Left lung (tissue), 10 donors: ENCODE results near the gene PGLYRP1. TPM values are rescaled to one million over a fixed set of nuclear protein-coding genes. Genes with fewer than 3 reads are reported as not detected.

ENCODE experiments used
- ATAC-seq: fragments of 200-7000 bp; cut with Tn5 transposase; one replicate; pipeline ENCODE4 v1.9.1; 2020; ENCODE audit warnings: moderate library complexity
- DNase-seq, 4 donors: peaks; one replicate each; pipeline ENCODE4 v3.0.0-alpha.2; 2013 to 2020
- H3K27ac ChIP-seq, 2 donors: fragments of 200-600 bp; sonication (generic) in 1 of 2; one replicate each; pipeline versions ENCODE4 v1.5.0 to v1.8.0; 2020 to 2021
- H3K27me3 ChIP-seq, 2 donors: fragments of 200-600 bp; sonication (generic) in 1 of 2; one replicate each; pipeline versions ENCODE4 v1.5.0 to v1.8.0; 2020 to 2021
- H3K36me3 ChIP-seq, 2 donors: fragments of 200-600 bp; sonication (generic) in 1 of 2; one replicate each; pipeline versions ENCODE4 v1.5.0 to v1.8.0; 2020 to 2021
- H3K4me1 ChIP-seq, 2 donors: fragments of 200-600 bp; one replicate each; pipeline ENCODE4 v1.8.0; 2021
- H3K4me3 ChIP-seq, 2 donors: fragments of 200-600 bp; sonication (generic) in 1 of 2; one replicate each; pipeline versions ENCODE4 v1.5.0 to v1.8.0; 2020 to 2021; ENCODE audit warnings: mild to moderate bottlenecking in 1 of 2
- H3K9me3 ChIP-seq, 2 donors: fragments of 200-600 bp; sonication (generic) in 1 of 2; one replicate each; pipeline versions ENCODE4 v1.5.0 to v1.8.0; 2020 to 2021
- intact Hi-C, 2 donors: fragments of 100-400 bp; cut with DNase I; formaldehyde crosslinking; loops; one replicate each; pipeline versions ENCODE4 v1.11.2 to v1.14.2; 2022
- polyA plus RNA-seq, 6 donors: library from polyadenylated mRNA; unstranded; fragments of 120-200 nt; gene quantifications; one replicate each; pipeline ENCODE4 v1.2.1, GENCODE V29; 2013; ENCODE audit not compliant: insufficient read length in 6 of 6
- total RNA-seq, 2 donors: library from RNA; stranded (reverse); fragmentation: NEBNext Ultra II Directional; extraction: Animal tissue kit (Norgen Biotek cat#: 25700); gene quantifications; one replicate each; pipeline ENCODE4 v1.2.1, GENCODE V29; 2021
- TF ChIP-seq, protein P1 (sequence below), 2 donors: fragments of 200-600 bp; sonication (generic) in 1 of 2; IDR thresholded peaks; one replicate each; pipeline versions ENCODE4 v1.5.0 to v1.8.0; 2021; ENCODE audit warnings: antibody characterized with exemption in 2 of 2
- donor health status: DM: no; HTN: yes; CAD: no.
- donor health status: DM: no; HTN: no; CAD: no.

PGLYRP1 gene
- total and polyA plus RNA-seq, 8 donors: 0.31 to 6.3 (median 0.89) TPM

- ATAC-seq: no peak
- no peak for DNase-seq
- TF ChIP-seq, protein P1, sequence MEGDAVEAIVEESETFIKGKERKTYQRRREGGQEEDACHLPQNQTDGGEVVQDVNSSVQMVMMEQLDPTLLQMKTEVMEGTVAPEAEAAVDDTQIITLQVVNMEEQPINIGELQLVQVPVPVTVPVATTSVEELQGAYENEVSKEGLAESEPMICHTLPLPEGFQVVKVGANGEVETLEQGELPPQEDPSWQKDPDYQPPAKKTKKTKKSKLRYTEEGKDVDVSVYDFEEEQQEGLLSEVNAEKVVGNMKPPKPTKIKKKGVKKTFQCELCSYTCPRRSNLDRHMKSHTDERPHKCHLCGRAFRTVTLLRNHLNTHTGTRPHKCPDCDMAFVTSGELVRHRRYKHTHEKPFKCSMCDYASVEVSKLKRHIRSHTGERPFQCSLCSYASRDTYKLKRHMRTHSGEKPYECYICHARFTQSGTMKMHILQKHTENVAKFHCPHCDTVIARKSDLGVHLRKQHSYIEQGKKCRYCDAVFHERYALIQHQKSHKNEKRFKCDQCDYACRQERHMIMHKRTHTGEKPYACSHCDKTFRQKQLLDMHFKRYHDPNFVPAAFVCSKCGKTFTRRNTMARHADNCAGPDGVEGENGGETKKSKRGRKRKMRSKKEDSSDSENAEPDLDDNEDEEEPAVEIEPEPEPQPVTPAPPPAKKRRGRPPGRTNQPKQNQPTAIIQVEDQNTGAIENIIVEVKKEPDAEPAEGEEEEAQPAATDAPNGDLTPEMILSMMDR (IDR thresholded peaks at IDR 0.05): no peak
- Histone ChIP-seq H3K27ac (no peak overlapping the region), H3K9me3 (peaks cover 0 to 15% of the 10 kb centered on the region in 2 donors), H3K27me3 (peaks cover 7 to 71% of the 10 kb centered on the region in 2 donors), H3K36me3 (no peaks in the 10 kb centered on the region), H3K4me3 (no peak overlapping the region), H3K4me1 (no peaks in the 10 kb centered on the region)
- intact Hi-C loops: no loop called here
These were observed 33.7 kb upstream of the PGLYRP1 start for GRCh38 chr19:46056536-46056935.

DNA sequence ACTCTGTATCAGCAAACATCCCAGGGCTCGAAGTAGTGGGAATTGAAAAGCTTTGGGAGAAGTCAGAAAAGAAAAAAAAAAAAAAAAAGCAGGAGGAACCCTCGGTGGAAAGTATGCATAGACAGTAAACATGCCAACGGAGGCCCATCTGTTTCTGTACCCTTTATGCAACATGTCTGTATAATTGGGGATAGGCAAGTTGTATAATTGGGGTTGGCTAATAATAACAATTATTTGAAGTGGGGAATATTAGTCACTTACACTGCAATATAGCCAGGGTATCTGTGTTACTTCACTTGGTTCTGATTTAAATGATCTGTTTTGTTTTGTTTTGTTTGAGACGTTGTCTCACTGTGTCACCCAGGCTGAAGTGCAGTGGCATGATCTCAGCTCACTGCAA, 30.0 kb upstream of the PGLYRP1 start:
- DNase-seq: no peak
- no peaks in the 10 kb centered on the region for H3K4me1 ChIP-seq
- TF ChIP-seq, protein P1 (IDR thresholded peaks at IDR 0.05): no peak
- ATAC-seq: no peak
- no peaks in the 10 kb centered on the region for H3K9me3 ChIP-seq
- H3K4me3 ChIP-seq: no peak overlapping the region
- H3K36me3 ChIP-seq: no peaks in the 10 kb centered on the region
- no peak overlapping the region for H3K27ac ChIP-seq
- peaks cover 7 to 86% of the 10 kb centered on the region in 2 donors for H3K27me3 ChIP-seq
- intact Hi-C loops: no loop called here

DNA sequence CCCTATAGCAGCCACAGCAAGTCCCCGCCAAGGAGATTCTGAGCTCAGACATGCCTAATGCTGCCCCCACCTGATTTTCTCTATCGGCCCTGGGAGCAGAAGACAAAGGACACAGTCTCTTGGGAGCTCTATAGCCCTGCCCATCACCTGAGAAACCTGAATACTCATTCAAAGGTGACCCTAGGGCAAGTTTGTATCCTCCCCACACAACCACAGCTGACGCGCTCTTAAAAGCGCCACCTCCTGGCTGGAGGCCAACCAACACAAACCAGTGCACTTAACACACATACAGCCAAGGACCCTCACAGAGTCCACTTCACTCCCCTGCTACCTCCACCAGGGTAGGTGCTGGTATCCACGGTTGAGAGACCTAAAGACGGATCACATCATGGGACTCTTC, 26.7 kb upstream of the PGLYRP1 start:
- no peaks in the 10 kb centered on the region for H3K36me3 ChIP-seq
- H3K27me3 ChIP-seq: peaks cover 0 to 86% of the 10 kb centered on the region in 2 donors
- no peak for DNase-seq
- no peak for ATAC-seq
- TF ChIP-seq, protein P1 (IDR thresholded peaks at IDR 0.05): no peak
- no peak overlapping the region for H3K27ac ChIP-seq
- intact Hi-C loops: no loop called here
- H3K4me3 ChIP-seq: no peak overlapping the region
- H3K4me1 ChIP-seq: no peaks in the 10 kb centered on the region
- no peaks in the 10 kb centered on the region for H3K9me3 ChIP-seq

DNA sequence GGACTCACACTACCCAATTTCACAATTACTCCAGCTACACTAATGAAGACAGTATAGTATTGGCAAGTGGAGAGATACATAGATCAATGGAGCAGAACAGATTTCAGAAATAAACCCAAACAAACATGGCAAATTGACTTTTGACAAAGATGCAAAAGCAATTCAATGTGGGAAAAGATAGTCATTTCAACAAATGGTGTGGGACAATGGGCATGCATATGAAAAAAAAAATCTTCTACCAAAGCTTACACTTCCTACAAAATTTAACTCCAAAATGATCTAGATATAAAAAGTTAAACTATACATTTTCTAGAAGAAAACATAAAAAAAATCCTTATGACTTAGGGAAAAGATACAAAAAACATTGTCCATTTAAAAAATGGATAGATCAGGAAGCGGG, 20.7 kb upstream of the PGLYRP1 start:
- TF ChIP-seq, protein P1 (IDR thresholded peaks at IDR 0.05): no peak
- Histone ChIP-seq H3K27me3 (peaks cover 0 to 81% of the 10 kb centered on the region in 2 donors), H3K9me3 (no peaks in the 10 kb centered on the region), H3K4me3 (no peak overlapping the region), H3K36me3 (no peaks in the 10 kb centered on the region), H3K27ac (no peak overlapping the region), H3K4me1 (no peaks in the 10 kb centered on the region)
- ATAC-seq (no peak), DNase-seq (no peak)
- intact Hi-C loops: no loop called here

DNA sequence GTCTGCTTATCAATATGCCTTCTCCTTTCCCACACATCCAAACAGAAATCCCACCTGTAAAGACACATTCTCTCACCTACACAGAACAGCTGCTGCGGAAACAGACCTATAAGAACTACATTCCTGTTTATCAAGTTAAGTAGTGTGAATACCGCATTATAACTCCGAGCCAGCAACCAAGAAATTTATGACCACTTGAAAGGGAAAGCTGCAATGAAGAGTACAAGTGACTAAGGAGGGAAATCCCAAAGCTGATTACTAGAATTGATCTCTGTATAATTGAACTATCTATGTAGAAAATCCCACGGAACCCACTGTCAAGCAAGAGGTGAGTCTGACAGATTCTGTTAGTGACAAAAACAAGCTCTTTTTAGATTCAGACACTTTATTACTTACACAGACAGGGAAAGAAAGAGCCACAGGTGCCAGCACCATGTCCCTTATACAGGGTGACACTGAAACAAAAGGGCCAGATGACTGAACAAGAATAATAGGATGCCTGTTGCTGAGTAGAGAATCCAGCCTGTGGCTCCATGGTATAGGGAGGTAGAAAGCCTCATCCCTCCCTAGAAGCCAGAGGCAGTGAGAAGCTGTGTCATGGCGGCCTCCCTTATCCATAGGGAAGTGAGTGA, 19.5 kb upstream of the PGLYRP1 start:
- Histone ChIP-seq H3K9me3 (no peaks in the 10 kb centered on the region), H3K4me3 (no peak overlapping the region), H3K36me3 (no peaks in the 10 kb centered on the region), H3K27me3 (peaks cover 0 to 70% of the 10 kb centered on the region in 2 donors), H3K27ac (no peak overlapping the region), H3K4me1 (no peaks in the 10 kb centered on the region)
- ATAC-seq (no peak), DNase-seq (no peak)
- TF ChIP-seq, protein P1 (IDR thresholded peaks at IDR 0.05): no peak
- intact Hi-C loops: no loop called here
